Measurements from ENCODE around the gene POU2AF3.

The POU2AF3 gene

DNA sequence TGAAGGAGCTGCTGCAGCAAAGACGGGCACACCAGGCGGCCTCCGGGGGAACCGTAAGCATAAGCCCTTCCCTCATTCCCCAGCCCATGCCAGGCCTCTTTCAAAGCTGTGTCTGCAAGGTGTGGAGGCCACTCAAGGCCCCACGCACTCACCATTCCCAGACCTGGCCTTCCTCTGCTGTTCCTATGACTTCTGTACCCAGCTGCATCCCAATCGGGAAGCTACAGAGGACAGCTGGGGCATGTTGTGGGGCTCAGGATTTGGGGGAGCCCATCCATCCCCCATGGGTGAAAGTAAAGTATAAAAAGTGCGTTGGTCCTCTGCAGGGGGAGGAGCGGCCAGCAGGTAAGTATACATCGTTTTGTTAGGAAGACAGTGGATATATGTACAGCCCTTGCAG lies 2.2 kb downstream of the POU2AF3 start:
- TF ChIP-seq, protein P1, sequence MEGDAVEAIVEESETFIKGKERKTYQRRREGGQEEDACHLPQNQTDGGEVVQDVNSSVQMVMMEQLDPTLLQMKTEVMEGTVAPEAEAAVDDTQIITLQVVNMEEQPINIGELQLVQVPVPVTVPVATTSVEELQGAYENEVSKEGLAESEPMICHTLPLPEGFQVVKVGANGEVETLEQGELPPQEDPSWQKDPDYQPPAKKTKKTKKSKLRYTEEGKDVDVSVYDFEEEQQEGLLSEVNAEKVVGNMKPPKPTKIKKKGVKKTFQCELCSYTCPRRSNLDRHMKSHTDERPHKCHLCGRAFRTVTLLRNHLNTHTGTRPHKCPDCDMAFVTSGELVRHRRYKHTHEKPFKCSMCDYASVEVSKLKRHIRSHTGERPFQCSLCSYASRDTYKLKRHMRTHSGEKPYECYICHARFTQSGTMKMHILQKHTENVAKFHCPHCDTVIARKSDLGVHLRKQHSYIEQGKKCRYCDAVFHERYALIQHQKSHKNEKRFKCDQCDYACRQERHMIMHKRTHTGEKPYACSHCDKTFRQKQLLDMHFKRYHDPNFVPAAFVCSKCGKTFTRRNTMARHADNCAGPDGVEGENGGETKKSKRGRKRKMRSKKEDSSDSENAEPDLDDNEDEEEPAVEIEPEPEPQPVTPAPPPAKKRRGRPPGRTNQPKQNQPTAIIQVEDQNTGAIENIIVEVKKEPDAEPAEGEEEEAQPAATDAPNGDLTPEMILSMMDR (IDR thresholded peaks at IDR 0.05; ENCODE audit: control insufficient read depth, extremely low read depth, insufficient read depth): no peak
- no peak for DNase-seq (ENCODE audit: low read depth)
- H3K4me3 ChIP-seq (ENCODE audit: low read depth, low read length): no peak overlapping the region

DNA sequence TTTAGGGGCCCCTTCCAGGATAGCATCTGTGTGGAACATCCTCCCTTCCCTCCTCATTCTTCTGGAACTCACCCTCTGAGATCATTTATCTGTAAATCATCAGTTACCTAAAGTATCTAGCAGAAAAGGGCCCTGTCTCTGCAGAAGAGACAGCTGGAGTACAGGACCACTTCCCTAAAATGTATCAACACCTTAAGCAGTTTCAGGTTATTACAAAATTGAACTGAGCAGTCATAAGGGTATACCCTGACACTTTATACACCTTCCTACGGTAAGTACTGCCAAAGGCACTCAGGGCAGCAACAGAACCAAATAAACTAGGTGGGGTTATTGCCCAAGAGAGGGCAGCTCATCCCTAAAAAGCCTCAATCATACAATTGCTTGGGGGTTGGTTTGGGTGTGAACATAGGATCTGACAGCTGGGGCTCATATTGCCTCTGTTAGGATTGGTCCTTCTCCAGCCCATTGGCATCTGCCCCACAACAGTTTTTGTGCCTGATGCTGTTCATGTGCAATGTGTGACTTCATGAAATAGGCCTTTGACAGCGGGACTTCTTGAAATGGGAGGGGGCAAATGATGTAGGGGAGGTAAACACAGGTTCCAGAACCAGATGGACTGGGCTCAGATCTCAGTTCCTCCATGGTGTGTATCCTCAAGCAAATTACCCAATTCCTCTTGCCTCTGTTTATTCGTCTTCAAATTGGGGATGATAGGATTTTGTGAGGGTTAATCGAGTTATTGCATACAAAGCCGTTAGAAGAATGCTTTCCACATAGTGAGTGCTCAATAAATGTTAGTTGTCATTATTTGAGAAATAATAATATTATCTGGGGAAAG lies 2.9 kb downstream of the POU2AF3 start:
- no peak overlapping the region for H3K4me3 ChIP-seq (ENCODE audit: low read depth, low read length)
- no peak for DNase-seq (ENCODE audit: low read depth)
- TF ChIP-seq, protein P1 (IDR thresholded peaks at IDR 0.05; ENCODE audit: control insufficient read depth, extremely low read depth, insufficient read depth): no peak

DNA sequence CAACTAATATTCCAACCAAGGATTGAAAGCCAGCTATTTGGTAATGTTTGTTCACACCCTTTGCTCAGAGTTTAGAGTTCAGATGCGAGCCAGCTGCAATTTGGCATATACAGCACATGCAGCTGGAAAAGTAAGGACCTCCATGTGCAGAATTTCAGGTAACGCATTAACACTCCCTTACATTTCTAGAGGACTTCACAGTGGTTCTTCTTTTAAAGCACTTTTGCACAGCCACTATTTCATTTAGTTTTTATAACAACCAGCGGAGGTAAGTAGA lies 3.4 kb downstream of the POU2AF3 start:
- no peak for DNase-seq (ENCODE audit: low read depth)
- TF ChIP-seq, protein P1 (IDR thresholded peaks at IDR 0.05; ENCODE audit: control insufficient read depth, extremely low read depth, insufficient read depth): no peak
- H3K4me3 ChIP-seq (ENCODE audit: low read depth, low read length): peak overlapping the region; percentile 57

DNA sequence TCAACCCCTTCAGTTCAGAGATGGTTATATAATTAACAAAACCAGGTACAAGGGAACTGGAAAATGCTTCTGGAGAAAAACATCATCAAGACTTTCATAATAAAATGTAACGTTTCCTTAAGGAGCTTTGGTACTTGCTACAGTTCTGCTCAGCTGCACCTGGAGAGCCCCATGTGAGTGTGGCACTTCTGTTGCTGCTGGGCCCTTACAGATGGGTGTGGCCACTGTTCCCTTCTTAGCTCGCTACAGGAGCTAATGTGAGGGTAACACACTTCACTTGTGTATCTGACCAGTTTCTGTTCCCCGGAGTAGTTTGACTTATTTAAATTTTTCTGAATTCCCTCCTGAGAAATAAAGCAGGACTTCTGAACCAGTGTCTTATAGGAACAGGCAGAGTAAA lies 4.0 kb downstream of the POU2AF3 start:
- TF ChIP-seq, protein P1 (IDR thresholded peaks at IDR 0.05; ENCODE audit: control insufficient read depth, extremely low read depth, insufficient read depth): no peak
- peak overlapping the region; percentile 57 for H3K4me3 ChIP-seq (ENCODE audit: low read depth, low read length)
- no peak for DNase-seq (ENCODE audit: low read depth)

DNA sequence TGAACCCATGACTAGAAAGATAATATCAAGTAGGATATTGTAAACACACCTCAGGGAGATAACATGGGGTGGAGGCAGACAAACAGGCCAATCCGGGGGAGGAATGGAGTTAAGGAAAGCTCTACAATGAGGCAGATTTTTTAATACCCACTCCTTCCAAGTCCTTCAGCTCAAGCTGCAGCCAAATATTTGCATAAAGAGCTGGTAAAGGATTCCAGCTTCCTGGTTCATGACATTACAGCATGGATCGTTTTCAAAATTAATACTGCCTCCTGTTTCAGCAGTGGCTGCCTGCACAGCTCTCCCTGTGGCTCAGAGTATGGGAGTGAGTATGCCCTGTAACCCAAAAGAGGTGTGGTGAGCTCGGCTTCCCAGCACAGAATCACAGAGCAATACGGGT lies 5.1 kb downstream of the POU2AF3 start:
- DNase-seq (ENCODE audit: low read depth): peak; percentile 100
- H3K4me3 ChIP-seq (ENCODE audit: low read depth, low read length): peak overlapping the region; percentile 57
- TF ChIP-seq, protein P1 (IDR thresholded peaks at IDR 0.05; ENCODE audit: control insufficient read depth, extremely low read depth, insufficient read depth): no peak

DNA sequence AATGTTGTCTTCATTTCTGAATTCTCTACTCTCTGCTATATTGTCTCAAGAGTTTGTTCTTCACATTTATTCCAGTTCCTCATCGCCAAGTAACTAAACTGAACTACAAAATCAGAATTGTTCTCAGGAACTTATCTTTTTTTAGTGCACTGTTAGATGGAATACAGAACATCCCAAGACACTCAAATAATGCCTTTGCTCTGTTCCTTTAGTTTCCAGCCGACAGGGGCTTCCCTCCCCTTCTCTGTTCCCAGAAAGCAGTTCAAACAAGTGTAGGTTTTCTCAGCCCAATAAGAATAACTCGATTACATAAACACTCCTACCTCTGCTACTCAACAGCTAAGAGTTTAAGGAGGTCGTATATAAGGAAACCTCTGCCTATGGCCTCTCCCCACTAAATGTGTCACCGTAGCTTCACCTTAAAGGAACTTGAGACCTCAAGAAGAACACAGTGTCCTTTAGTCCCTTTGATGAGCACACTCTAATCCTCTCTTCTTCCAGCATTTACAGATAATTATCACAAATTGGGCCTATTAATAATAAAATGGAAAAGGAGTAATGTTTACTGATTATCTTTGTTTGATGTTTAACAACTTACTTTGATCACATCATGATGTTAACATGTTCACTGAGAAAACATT lies 6.9 kb downstream of the POU2AF3 start:
- TF ChIP-seq, protein P1 (IDR thresholded peaks at IDR 0.05; ENCODE audit: control insufficient read depth, extremely low read depth, insufficient read depth): no peak
- DNase-seq (ENCODE audit: low read depth): peak; percentile 93
- peak overlapping the region; percentile 57 for H3K4me3 ChIP-seq (ENCODE audit: low read depth, low read length)

Data from LNCaP clone FGC (cell line).